Tibial artery (tissue), 4 donors: ENCODE results near the gene ZSCAN10.
"Not testable (repeated sequence)": the region's sequence is repeated elsewhere in the genome, so short reads cannot be mapped to it uniquely, and the experiment has no call there.

Experiments
- DNase-seq, 2 donors: peaks; one replicate each; pipeline ENCODE4 v3.0.0-alpha.2; 2019
- H3K27ac ChIP-seq, 2 donors: fragments of 200-600 bp; sonication (generic) in 1 of 2; 1 replicate in 1 of 2; 2 replicates in 1 of 2; pipeline ENCODE4 v1.5.1; 2018 to 2019; ENCODE audit warnings: mild to moderate bottlenecking in 1 of 2
- H3K27me3 ChIP-seq, 2 donors: fragments of 200-600 bp; sonication (generic) in 1 of 2; one replicate each; pipeline versions ENCODE4 v1.5.1 to v1.6.0; 2016 to 2019
- H3K36me3 ChIP-seq, 3 donors: fragments of 200-600 bp; sonication (generic) in 2 of 3; one replicate each; pipeline ENCODE4 v1.5.1; 2016 to 2019; ENCODE audit warnings: mild to moderate bottlenecking in 2 of 3
- H3K4me1 ChIP-seq, 4 donors: fragments of 200-600 bp; sonication (generic) in 2 of 4; 1 replicate in 3 of 4; 2 replicates in 1 of 4; pipeline ENCODE4 v1.5.1; 2016 to 2019
- H3K4me3 ChIP-seq, 2 donors: fragments of 200-600 bp; sonication (generic) in 1 of 2; 1 replicate in 1 of 2; 2 replicates in 1 of 2; pipeline ENCODE4 v1.5.1; 2018 to 2019; ENCODE audit warnings: mild to moderate bottlenecking in 2 of 2
- H3K9me3 ChIP-seq, 3 donors: fragments of 200-600 bp; sonication (generic) in 1 of 3; one replicate each; pipeline ENCODE4 v1.5.1; 2016 to 2019
- CTCF ChIP-seq, 2 experiments: fragments of 200-600 bp in 1 of 2; fragments of 450-650 bp in 1 of 2; IDR thresholded peaks; one replicate each; pipeline ENCODE4 v1.5.1; 2017 to 2019; ENCODE audit warnings: antibody characterized with exemption in 2 of 2, mild to moderate bottlenecking in 1 of 2, moderate library complexity in 1 of 2
- intact Hi-C: fragments of 100-400 bp; cut with DNase I; formaldehyde crosslinking; loops from one replicate; pipeline ENCODE4 v1.15.0; 2023; ENCODE audit warnings: low total_unique reads

Gene ZSCAN10

GRCh38 chr16:3059041-3059722 is 39.9 kb downstream of the ZSCAN10 start:
- Histone ChIP-seq H3K9me3 (no peaks in the 10 kb centered on the region), H3K27ac (peak overlapping the region; percentile 52 to 55), H3K27me3 (peaks cover 0 to 11% of the 10 kb centered on the region in 2 donors), H3K4me1 (peaks cover 0 to 24% (median 19%) of the 10 kb centered on the region in 4 donors), H3K4me3 (peak overlapping the region; percentile 56 to 73), H3K36me3 (peaks cover 0 to under 1% (median 0%) of the 10 kb centered on the region in 3 donors)
- peak; percentile 92 to 94 for TF ChIP-seq CTCF (IDR thresholded peaks at IDR 0.05)
- peak; percentile 73 to 90 for DNase-seq
- intact Hi-C loops = loop anchor here (5.0 kb wide), 1 partner anchor 63 kb away; no protein-coding TSS in a partner anchor

- Histone ChIP-seq H3K9me3 (no peaks in the 10 kb centered on the region), H3K27me3 (peaks cover 0 to 11% of the 10 kb centered on the region in 2 donors), H3K4me3 (peak overlapping the region; percentile 56 to 73), H3K4me1 (peaks cover 0 to 24% (median 19%) of the 10 kb centered on the region in 4 donors), H3K27ac (peak overlapping the region; percentile 52 to 55), H3K36me3 (peaks cover 0 to 4% (median 0%) of the 10 kb centered on the region in 3 donors)
- no peak for TF ChIP-seq CTCF (IDR thresholded peaks at IDR 0.05)
- DNase-seq = peak in 1 of 2 donors; percentile 40
- intact Hi-C loops = loop anchor here (5.0 kb wide), 1 partner anchor 64 kb away; no protein-coding TSS in a partner anchor
These were observed 40.7 kb downstream of the ZSCAN10 start for GRCh38 chr16:3058139-3059030.

- intact Hi-C loops = loop anchor here (5.0 kb wide), 1 partner anchor 65 kb away; no protein-coding TSS in a partner anchor
- peaks cover 0 to 24% (median 19%) of the 10 kb centered on the region in 4 donors for H3K4me1 ChIP-seq
- no peak overlapping the region for H3K4me3 ChIP-seq
- no peak for TF ChIP-seq CTCF (IDR thresholded peaks at IDR 0.05)
- H3K27ac ChIP-seq = no peak overlapping the region
- peaks cover 0 to 4% (median 0%) of the 10 kb centered on the region in 3 donors for H3K36me3 ChIP-seq
- H3K9me3 ChIP-seq = no peaks in the 10 kb centered on the region
- H3K27me3 ChIP-seq = peaks cover 0 to 11% of the 10 kb centered on the region in 2 donors
- no peak for DNase-seq
These were observed 41.6 kb downstream of the ZSCAN10 start for GRCh38 chr16:3057181-3058138.

GRCh38 chr16:3056336-3057180 is 42.5 kb downstream of the ZSCAN10 start:
- no peak for TF ChIP-seq CTCF (IDR thresholded peaks at IDR 0.05)
- H3K4me3 ChIP-seq = no peak overlapping the region
- H3K4me1 ChIP-seq = peaks cover 0 to 24% (median 19%) of the 10 kb centered on the region in 4 donors
- H3K9me3 ChIP-seq = no peaks in the 10 kb centered on the region
- H3K27ac ChIP-seq = no peak overlapping the region
- H3K36me3 ChIP-seq = peaks cover 0 to 4% (median 0%) of the 10 kb centered on the region in 3 donors
- DNase-seq = no peak
- peaks cover 0 to 18% of the 10 kb centered on the region in 2 donors for H3K27me3 ChIP-seq
- intact Hi-C loops = loop anchor here (5.0 kb wide), 1 partner anchor 66 kb away; no protein-coding TSS in a partner anchor

- H3K9me3 ChIP-seq, H3K27ac ChIP-seq, H3K4me3 ChIP-seq, H3K36me3 ChIP-seq, DNase-seq: not testable (repeated sequence)
- Histone ChIP-seq H3K27me3 (peaks cover 0 to 25% of the 10 kb centered on the region in 2 donors), H3K4me1 (peaks cover 0 to 24% (median 19%) of the 10 kb centered on the region in 4 donors)
- intact Hi-C loops = loop anchor here (5.0 kb wide), 1 partner anchor 67 kb away; no protein-coding TSS in a partner anchor
These were observed 43.4 kb downstream of the ZSCAN10 start for GRCh38 chr16:3055734-3056115.
